SU-DHL-6 (cell line): ENCODE measurements around the gene TEX101.

ENCODE experiments used
- H2AFZ ChIP-seq: fragments of 200-600 bp; sonication (generic); 2 replicates; pipeline ENCODE4 v1.6.1; 2014; ENCODE audit warnings: low read depth, mild to moderate bottlenecking, moderate library complexity, mixed read lengths, antibody characterized with exemption, low read length; ENCODE audit not compliant: severe bottlenecking
- H3F3A ChIP-seq: fragments of 200-600 bp; shearing (Covaris generic); 2 replicates; pipeline ENCODE4 v1.6.0; 2016; ENCODE audit warnings: antibody characterized with exemption, mild to moderate bottlenecking; ENCODE audit not compliant: insufficient read depth
- H3K27ac ChIP-seq: fragments of 200-600 bp; sonication (generic); 2 replicates; pipeline ENCODE4 v1.5.1; 2016; ENCODE audit warnings: low read depth, mild to moderate bottlenecking, low read length, moderate library complexity, mixed read lengths
- H3K27me3 ChIP-seq: fragments of 200-600 bp; sonication (generic), shearing (Covaris generic); 2 replicates; pipeline ENCODE4 v1.6.0; 2014; ENCODE audit warnings: mild to moderate bottlenecking, low read length
- H3K36me3 ChIP-seq: fragments of 200-600 bp; sonication (generic); 2 replicates; pipeline ENCODE4 v1.6.1; 2014; ENCODE audit warnings: mild to moderate bottlenecking, low read length, mixed read lengths
- H3K4me2 ChIP-seq: fragments of 300-600, 200-600 bp; shearing (Covaris generic), sonication (generic); 2 replicates; pipeline ENCODE4 v1.6.0; 2014; ENCODE audit warnings: low read length, low read depth, mild to moderate bottlenecking; ENCODE audit not compliant: poor library complexity, severe bottlenecking
- H3K4me3 ChIP-seq: fragments of 200-600 bp; sonication (generic); 2 replicates; pipeline ENCODE4 v1.5.1; 2014; ENCODE audit warnings: antibody characterized with exemption, low read length, mild to moderate bottlenecking, mixed read lengths; ENCODE audit not compliant: insufficient read depth, poor library complexity, severe bottlenecking
- H3K79me2 ChIP-seq: fragments of 200-600 bp; sonication (generic); 2 replicates; pipeline ENCODE4 v1.6.1; 2014; ENCODE audit warnings: mild to moderate bottlenecking, low read length, moderate library complexity; ENCODE audit not compliant: insufficient read depth
- H3K9ac ChIP-seq: fragments of 200-600 bp; sonication (generic); 2 replicates; pipeline ENCODE4 v1.7.0; 2014; ENCODE audit warnings: mild to moderate bottlenecking, low read length
- H3K9me2 ChIP-seq: fragments of 200-600 bp; sonication (generic); replicated peaks from 2 replicates; pipeline ENCODE4 v1.6.1; 2014; ENCODE audit warnings: low read length; ENCODE audit not compliant: insufficient read depth
- H3K9me3 ChIP-seq: fragments of 200-600 bp; sonication (generic); 2 replicates; pipeline ENCODE4 v1.6.1; 2014; ENCODE audit warnings: low read length, mixed read lengths; ENCODE audit not compliant: insufficient read depth
- H4K20me1 ChIP-seq: fragments of 200-600 bp; sonication (generic); 2 replicates; pipeline ENCODE4 v1.6.1; 2014; ENCODE audit warnings: low read depth, mild to moderate bottlenecking, antibody characterized with exemption, low read length, moderate library complexity, mixed read lengths
- CTCF ChIP-seq: fragments of 200-600 bp; sonication (generic); IDR thresholded peaks from one replicate; pipeline ENCODE4 v1.5.1; 2017; ENCODE audit warnings: antibody characterized with exemption, mild to moderate bottlenecking, low read length, moderate library complexity; ENCODE audit not compliant: insufficient read depth, poor library complexity, severe bottlenecking
- EZH2phosphoT487 ChIP-seq: fragments of 200-600 bp; sonication (generic), shearing (Covaris generic); conservative IDR thresholded peaks from 2 replicates; pipeline ENCODE4 v1.6.1; 2018; ENCODE audit warnings: mild to moderate bottlenecking, antibody characterized with exemption, low read length, moderate library complexity, mixed read lengths

The TEX101 gene

GRCh38 chr19:43395561-43395960, 19.1 kb upstream of the TEX101 start:
- no peak overlapping the region for H3K4me2 ChIP-seq
- no peaks in the 10 kb centered on the region for H3K79me2 ChIP-seq
- TF ChIP-seq CTCF, result no peak
- no peak for TF ChIP-seq EZH2phosphoT487
- H3K27me3 ChIP-seq, result no peaks in the 10 kb centered on the region
- no peak overlapping the region for H3K9ac ChIP-seq
- no peaks in the 10 kb centered on the region for H3K9me3 ChIP-seq
- H3K27ac ChIP-seq, result no peak overlapping the region
- H3K9me2 ChIP-seq, result no peaks in the 10 kb centered on the region
- H3F3A ChIP-seq, result no peaks in the 10 kb centered on the region
- no peak overlapping the region for H2AFZ ChIP-seq
- H4K20me1 ChIP-seq, result no peaks in the 10 kb centered on the region
- no peaks in the 10 kb centered on the region for H3K36me3 ChIP-seq
- no peak overlapping the region for H3K4me3 ChIP-seq

- Histone ChIP-seq H3K27ac (no peak overlapping the region), H4K20me1 (no peaks in the 10 kb centered on the region), H3F3A (no peaks in the 10 kb centered on the region), H3K9me3 (no peaks in the 10 kb centered on the region), H3K9ac (no peak overlapping the region), H3K9me2 (no peaks in the 10 kb centered on the region), H3K4me2 (no peak overlapping the region), H3K27me3 (no peaks in the 10 kb centered on the region), H3K36me3 (no peaks in the 10 kb centered on the region), H3K4me3 (no peak overlapping the region), H3K79me2 (no peaks in the 10 kb centered on the region), H2AFZ (no peak overlapping the region)
- TF ChIP-seq EZH2phosphoT487 (no peak), CTCF (no peak)
Observed at GRCh38 chr19:43406297-43406696, 8.4 kb upstream of the TEX101 start.

- H3K9me3 ChIP-seq, result no peaks in the 10 kb centered on the region
- H3F3A ChIP-seq, result no peaks in the 10 kb centered on the region
- no peak overlapping the region for H3K9ac ChIP-seq
- H3K4me2 ChIP-seq, result no peak overlapping the region
- H2AFZ ChIP-seq, result no peak overlapping the region
- H3K4me3 ChIP-seq, result no peak overlapping the region
- no peaks in the 10 kb centered on the region for H3K79me2 ChIP-seq
- no peak for TF ChIP-seq EZH2phosphoT487
- no peak for TF ChIP-seq CTCF
- H4K20me1 ChIP-seq, result no peaks in the 10 kb centered on the region
- no peaks in the 10 kb centered on the region for H3K9me2 ChIP-seq
- no peak overlapping the region for H3K27ac ChIP-seq
- H3K36me3 ChIP-seq, result no peaks in the 10 kb centered on the region
- no peaks in the 10 kb centered on the region for H3K27me3 ChIP-seq
Observed at GRCh38 chr19:43407416-43408005, 7.2 kb upstream of the TEX101 start.
